ENCODE results near the gene TGFBR2.

GRCh38 chr3:30704931-30705890 lies 98.8 kb downstream of the TGFBR2 start:
- TF ChIP-seq POLR2A (IDR thresholded peaks at IDR 0.05) (no peak), POLR2AphosphoS5 (IDR thresholded peaks at IDR 0.05) (no peak)
- TF ChIP-seq, protein P1, sequence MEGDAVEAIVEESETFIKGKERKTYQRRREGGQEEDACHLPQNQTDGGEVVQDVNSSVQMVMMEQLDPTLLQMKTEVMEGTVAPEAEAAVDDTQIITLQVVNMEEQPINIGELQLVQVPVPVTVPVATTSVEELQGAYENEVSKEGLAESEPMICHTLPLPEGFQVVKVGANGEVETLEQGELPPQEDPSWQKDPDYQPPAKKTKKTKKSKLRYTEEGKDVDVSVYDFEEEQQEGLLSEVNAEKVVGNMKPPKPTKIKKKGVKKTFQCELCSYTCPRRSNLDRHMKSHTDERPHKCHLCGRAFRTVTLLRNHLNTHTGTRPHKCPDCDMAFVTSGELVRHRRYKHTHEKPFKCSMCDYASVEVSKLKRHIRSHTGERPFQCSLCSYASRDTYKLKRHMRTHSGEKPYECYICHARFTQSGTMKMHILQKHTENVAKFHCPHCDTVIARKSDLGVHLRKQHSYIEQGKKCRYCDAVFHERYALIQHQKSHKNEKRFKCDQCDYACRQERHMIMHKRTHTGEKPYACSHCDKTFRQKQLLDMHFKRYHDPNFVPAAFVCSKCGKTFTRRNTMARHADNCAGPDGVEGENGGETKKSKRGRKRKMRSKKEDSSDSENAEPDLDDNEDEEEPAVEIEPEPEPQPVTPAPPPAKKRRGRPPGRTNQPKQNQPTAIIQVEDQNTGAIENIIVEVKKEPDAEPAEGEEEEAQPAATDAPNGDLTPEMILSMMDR (IDR thresholded peaks at IDR 0.05): no peak
